ENCODE results near the gene PDE4B.
"Not testable (repeated sequence)": the region's sequence is repeated elsewhere in the genome, so short reads cannot be mapped to it uniquely, and the experiment has no call there.

DNA sequence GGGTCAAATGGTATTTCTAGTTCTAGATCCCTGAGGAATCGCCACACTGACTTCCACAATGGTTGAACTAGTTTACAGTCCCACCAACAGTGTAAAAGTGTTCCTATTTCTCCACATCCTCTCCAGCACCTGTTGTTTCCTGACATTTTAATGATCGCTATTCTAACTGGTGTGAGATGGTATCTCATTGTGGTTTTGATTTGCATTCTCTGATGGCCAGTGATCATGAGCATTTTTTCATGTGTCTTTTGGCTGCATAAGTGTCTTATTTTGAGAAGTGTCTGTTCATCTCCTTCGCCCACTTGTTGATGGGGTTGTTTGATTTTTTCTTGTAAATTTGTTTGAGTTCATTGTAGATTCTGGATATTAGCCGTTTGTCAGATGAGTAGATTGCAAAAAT lies 274.5 kb downstream of the PDE4B start:
- TF ChIP-seq, protein P1, sequence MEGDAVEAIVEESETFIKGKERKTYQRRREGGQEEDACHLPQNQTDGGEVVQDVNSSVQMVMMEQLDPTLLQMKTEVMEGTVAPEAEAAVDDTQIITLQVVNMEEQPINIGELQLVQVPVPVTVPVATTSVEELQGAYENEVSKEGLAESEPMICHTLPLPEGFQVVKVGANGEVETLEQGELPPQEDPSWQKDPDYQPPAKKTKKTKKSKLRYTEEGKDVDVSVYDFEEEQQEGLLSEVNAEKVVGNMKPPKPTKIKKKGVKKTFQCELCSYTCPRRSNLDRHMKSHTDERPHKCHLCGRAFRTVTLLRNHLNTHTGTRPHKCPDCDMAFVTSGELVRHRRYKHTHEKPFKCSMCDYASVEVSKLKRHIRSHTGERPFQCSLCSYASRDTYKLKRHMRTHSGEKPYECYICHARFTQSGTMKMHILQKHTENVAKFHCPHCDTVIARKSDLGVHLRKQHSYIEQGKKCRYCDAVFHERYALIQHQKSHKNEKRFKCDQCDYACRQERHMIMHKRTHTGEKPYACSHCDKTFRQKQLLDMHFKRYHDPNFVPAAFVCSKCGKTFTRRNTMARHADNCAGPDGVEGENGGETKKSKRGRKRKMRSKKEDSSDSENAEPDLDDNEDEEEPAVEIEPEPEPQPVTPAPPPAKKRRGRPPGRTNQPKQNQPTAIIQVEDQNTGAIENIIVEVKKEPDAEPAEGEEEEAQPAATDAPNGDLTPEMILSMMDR (optimal IDR thresholded peaks at IDR 0.05 in 1 of 3, IDR thresholded peaks at IDR 0.05 in 1 of 3, conservative IDR thresholded peaks at IDR 0.05 in 1 of 3; ENCODE audit: extremely low read depth in 1 of 3, insufficient read depth in 2 of 3, low read length in 3 of 3) = not testable (repeated sequence)
- TF ChIP-seq EZH2 (IDR thresholded peaks at IDR 0.05; ENCODE audit: low read length) = not testable (repeated sequence)

Data from keratinocyte (primary cell).